Ishikawa (cell line): ENCODE measurements around the gene TPO.

Experiments used
- CREB1 ChIP-seq: IDR thresholded peaks from 2 replicates; pipeline ENCODE4 v1.6.1; 2012; ENCODE audit warnings: low read depth
- TF ChIP-seq, protein P1 (sequence below): IDR thresholded peaks from 2 replicates; pipeline ENCODE4 v1.6.1; 2012

DNA sequence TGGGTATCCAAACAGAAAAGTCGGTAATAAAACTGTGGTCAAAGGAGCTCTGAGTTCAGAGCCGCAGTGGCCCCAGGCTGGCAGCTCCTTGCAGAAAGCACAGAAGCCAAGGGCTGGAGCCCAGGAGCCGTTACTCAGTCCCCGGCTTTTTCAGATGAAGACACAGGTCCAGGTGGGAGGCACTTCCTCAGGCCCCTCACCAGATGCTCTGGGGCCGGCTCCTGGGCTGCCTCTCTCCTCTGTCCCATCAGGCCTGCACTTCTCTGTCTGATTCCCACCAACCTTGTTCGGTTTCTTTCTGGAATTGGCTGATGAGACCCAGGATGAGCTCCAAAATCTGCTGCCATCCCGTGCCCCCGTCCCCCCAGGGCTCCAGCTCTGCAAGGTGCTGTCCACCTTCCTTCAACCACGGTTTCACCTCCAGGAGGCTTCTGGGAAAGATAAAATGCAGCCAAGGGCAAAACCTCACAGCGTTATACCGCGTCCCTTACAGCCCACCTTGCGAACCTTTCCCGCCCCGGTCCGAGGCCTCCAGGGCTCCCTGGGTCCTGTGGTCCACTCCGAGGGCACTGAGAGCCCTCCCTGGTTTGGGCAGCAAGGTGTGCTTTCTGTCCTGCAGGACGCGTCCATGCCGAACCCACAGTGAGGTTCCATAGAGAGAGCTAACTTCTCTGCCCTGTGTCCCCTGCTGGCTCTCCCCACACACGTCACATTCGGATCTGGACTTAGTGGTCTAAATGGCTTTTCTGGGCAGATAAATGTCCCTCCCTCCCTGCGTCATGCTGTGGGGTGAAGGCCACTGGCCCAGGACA lies 102.9 kb downstream of the TPO start:
- TF ChIP-seq, protein P1, sequence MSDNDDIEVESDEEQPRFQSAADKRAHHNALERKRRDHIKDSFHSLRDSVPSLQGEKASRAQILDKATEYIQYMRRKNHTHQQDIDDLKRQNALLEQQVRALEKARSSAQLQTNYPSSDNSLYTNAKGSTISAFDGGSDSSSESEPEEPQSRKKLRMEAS = no peak
- no peak for TF ChIP-seq CREB1
